NCI-H82 (cell line): ENCODE results near the gene ESRP2.

Experiments
- DNase-seq: peaks from one replicate; lab custom pipeline; 2025; lab: John Stamatoyannopoulos, UW

Gene ESRP2

GRCh38 chr16:68217506-68217905 is 18.4 kb downstream of the ESRP2 start:
- DNase-seq, result no peak

- no peak for DNase-seq
These were observed 19.7 kb downstream of the ESRP2 start for GRCh38 chr16:68216240-68216639.

GRCh38 chr16:68215302-68215701 is 20.6 kb downstream of the ESRP2 start:
- peak; percentile 5 for DNase-seq

- no peak for DNase-seq
These were observed 21.2 kb downstream of the ESRP2 start for GRCh38 chr16:68214726-68215125.

DNA sequence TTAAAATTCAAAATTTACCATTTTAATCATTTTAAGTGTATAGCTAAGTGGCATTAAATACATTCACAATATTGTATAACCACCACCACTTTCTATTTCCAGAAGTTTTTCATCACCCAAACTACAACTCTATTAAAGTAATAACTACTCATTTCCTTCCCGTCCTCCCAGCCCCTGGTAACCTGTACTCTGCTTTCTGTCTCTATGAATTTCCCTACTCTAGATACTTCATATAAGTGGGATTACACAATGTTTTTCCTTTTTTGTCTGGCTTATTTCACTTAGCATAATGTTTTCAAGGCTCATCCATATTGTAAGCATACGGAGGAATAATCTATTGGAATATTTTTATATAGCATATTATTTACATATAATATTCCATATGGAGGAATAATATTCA is 29.7 kb downstream of the ESRP2 start:
- no peak for DNase-seq

DNA sequence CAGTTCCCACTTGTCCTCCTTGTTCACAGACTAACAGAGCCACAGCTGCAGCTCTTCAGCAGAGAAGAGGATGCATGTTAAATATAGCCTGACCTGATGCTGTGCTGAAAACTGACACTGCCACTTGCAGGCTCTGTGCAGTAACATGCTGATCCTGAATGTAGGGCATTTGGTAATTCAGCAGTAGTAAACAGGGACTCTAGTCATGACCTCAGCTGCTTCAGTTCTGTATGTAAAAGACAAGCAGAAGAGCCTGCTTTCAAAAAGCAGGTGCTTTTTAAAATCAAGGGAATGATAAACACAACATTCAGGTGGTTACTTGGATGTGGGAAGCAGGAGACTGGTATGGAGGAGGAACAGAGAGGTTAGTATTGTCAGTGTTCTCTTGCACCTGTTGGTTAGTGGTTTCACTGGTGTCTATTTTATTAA is 33.8 kb downstream of the ESRP2 start:
- no peak for DNase-seq

GRCh38 chr16:68200088-68200783 is 35.7 kb downstream of the ESRP2 start:
- no peak for DNase-seq

DNA sequence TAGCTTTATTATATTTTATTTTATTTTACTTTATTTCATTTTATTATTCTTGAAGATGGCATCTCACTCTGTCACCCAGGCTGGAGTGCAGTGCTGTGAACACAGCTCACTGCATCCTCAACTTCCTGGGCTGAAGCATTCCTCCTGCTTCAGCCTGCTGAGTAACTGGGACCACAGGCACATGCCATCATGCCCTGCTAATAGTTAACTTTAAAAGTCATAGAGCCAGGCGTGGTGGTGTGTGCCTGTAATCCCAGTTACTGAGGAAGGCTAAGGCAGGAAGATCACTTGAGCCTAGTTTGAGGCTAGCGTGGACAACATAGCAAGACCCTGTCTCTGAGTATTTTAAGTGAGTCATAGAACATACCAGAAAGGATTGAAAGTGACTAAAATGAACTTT is 38.7 kb downstream of the ESRP2 start:
- DNase-seq, result no peak

- DNase-seq, result no peak
These were observed 41.7 kb downstream of the ESRP2 start for GRCh38 chr16:68194251-68194650.

DNA sequence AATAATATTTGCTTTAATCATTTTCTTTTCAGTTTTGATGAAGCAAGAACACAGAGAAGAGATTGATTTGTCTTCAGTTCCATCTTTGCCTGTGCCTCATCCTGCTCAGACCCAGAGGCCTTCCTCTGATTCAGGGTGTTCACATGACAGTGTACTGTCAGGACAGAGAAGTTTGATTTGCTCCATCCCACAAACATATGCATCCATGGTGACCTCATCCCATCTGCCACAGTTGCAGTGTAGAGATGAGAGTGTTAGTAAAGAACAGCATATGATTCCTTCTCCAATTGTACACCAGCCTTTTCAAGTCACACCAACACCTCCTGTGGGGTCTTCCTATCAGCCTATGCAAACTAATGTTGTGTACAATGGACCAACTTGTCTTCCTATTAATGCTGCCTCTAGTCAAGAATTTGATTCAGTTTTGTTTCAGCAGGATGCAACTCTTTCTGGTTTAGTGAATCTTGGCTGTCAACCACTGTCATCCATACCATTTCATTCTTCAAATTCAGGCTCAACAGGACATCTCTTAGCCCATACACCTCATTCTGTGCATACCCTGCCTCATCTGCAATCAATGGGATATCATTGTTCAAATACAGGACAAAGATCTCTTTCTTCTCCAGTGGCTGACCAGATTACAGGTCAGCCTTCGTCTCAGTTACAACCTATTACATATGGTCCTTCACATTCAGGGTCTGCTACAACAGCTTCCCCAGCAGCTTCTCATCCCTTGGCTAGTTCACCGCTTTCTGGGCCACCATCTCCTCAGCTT is 45.0 kb downstream of the ESRP2 start:
- DNase-seq, result no peak

GRCh38 chr16:68190081-68190480 is 45.8 kb downstream of the ESRP2 start:
- no peak for DNase-seq

- no peak for DNase-seq
These were observed 47.8 kb downstream of the ESRP2 start for GRCh38 chr16:68188170-68188569.

DNA sequence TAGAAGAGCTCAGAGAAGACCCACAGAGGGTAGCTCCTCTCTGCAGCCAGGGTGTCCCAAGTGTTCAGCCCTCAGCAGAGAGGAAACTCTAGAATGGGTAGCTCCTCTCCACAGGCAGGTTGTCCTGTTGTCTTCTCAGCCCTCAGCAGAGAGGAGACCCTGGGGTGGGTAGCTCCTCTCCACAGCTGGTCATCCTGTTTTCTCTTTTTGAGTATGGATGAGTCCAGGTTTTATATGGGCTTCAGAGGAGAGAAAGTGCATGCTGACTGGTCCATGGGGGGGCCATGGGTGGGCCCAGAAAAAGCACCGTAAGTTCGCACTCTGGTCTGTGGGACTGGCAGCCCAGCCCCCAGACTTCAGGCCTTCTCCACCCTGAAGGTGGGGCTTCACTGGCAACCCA is 48.4 kb downstream of the ESRP2 start:
- no peak for DNase-seq

DNA sequence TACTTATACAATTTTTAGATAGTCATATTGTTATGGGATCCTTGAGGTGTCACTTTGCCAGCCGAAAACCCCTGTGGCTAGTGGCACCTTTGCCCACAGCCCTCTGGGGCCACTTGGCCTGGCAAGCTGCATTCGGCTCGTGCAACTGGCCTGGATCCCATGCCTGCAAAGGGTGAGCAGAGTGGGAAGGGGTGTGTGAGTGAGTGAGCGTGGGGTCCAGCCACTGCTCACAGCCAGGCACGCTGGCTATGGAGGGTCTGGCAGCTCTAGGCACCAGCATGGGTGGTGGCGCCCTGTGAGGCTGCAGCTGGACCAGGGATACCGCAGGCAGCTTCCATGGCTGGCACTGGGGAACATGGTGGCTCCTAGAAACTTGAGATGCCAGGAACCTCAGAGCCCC is 49.0 kb downstream of the ESRP2 start:
- no peak for DNase-seq

- DNase-seq, result no peak
These were observed 52.9 kb downstream of the ESRP2 start for GRCh38 chr16:68183046-68183445.

- DNase-seq, result no peak
These were observed 56.1 kb downstream of the ESRP2 start for GRCh38 chr16:68179855-68180254.

DNA sequence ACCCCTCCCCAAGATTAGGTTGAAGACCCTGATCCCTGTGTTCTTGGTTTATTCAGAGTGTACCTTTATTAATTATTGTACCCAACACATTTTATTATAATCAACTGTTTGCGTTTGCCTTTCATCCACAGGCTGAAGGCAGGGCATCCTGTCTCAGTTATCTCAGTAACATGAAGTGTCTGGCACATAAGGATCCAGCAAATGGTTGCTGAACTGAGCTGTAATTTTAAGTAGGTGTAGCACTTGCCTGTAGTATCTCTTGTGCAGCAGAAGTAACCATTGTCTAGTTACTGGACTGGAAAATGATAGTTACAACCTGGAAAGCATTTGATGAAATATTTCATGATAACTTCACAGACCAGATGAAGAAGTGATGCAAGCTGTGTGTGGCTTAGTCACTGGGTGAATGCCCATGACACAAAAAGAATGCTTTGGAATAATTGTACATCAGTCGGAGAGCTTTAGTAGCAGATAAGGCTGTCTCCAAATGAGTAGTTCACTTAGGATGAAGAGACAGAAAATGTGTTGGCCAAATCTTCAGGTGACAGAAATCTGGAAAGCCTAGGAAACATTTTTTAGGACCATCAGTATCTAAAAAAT is 56.6 kb downstream of the ESRP2 start:
- no peak for DNase-seq
